NCI-H345 treated with DMSO at 0.1 percent for 48 hours (cell line): ENCODE measurements around the gene SLC8A2.

ENCODE experiments used
- DNase-seq: peaks from one replicate; lab custom pipeline; 2025; ENCODE audit not compliant: unreplicated experiment; lab: John Stamatoyannopoulos, UW

Gene SLC8A2

GRCh38 chr19:47432091-47432490 lies 39.6 kb downstream of the SLC8A2 start:
- DNase-seq, result no peak

GRCh38 chr19:47430041-47430802 lies 41.5 kb downstream of the SLC8A2 start:
- DNase-seq, result no peak

- no peak for DNase-seq
Measured at GRCh38 chr19:47429140-47429793, 42.4 kb downstream of the SLC8A2 start.

- DNase-seq, result peak; percentile 92
Measured at GRCh38 chr19:47428177-47428894, 43.4 kb downstream of the SLC8A2 start.

GRCh38 chr19:47427241-47428176 lies 44.2 kb downstream of the SLC8A2 start:
- peak; percentile 39 for DNase-seq

GRCh38 chr19:47423203-47423882 lies 48.4 kb downstream of the SLC8A2 start:
- DNase-seq, result no peak

GRCh38 chr19:47422417-47423163 lies 49.1 kb downstream of the SLC8A2 start:
- no peak for DNase-seq

GRCh38 chr19:47421844-47422395 lies 49.8 kb downstream of the SLC8A2 start:
- DNase-seq, result no peak

DNA sequence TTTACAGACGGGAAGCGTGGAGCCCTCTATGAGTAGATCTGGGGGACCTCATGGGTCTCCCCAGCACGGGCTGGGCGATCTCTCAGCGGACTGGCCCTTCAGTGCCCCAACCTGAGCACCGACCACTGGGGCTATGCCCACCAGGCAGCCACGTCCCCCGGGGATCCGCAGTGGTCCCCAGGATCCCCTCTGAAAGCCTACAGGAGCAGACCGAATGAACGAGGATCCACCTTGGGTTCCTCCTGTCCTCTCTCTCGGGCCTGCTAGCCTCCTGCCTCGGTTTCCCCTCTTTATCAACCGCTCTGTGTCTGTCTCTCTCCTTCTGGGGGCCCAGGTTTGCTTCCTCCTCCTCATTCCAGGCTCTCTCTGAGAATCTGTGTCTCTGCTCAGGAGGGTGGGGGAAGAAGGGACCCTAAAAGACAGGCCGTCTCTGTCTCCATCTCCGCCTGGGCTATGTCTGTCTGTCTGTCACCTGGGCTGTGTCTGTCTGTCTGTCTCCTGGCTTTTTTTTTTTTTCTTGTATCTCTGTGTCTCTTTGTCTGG lies 50.4 kb downstream of the SLC8A2 start:
- no peak for DNase-seq

DNA sequence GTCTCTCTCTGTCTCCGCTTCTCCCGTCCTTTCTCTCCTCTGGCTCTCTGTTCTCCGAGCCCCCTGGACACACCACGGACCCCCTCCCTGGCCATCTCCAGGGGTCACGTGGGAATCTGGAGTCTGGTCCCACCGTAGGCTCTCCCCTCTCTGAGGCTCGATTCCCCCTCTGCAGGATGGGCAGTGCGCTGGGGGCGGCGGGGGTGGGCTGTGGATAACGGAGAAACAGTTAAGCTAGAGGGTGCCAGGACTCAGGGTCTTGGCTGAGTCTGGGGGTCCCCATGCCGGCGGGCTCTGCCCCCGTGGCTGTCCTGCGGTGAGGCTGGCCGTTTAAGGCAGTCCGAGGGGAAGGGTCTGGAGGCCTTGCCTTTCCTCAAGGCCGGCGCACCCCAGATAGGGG lies 51.9 kb downstream of the SLC8A2 start:
- no peak for DNase-seq

- no peak for DNase-seq
Measured at GRCh38 chr19:47419030-47419783, 52.5 kb downstream of the SLC8A2 start, which contains the start of gene MEIS3. TSS of gene MEIS3 (minus strand) at chr19:47419527. CDS start at chr19:47419081, 446 bp downstream.

GRCh38 chr19:47418692-47419029 lies 53.0 kb downstream of the SLC8A2 start:
- no peak for DNase-seq

- DNase-seq, result no peak
Measured at GRCh38 chr19:47417746-47418691, 53.7 kb downstream of the SLC8A2 start.

- no peak for DNase-seq
Measured at GRCh38 chr19:47417107-47417745, 54.5 kb downstream of the SLC8A2 start.

DNA sequence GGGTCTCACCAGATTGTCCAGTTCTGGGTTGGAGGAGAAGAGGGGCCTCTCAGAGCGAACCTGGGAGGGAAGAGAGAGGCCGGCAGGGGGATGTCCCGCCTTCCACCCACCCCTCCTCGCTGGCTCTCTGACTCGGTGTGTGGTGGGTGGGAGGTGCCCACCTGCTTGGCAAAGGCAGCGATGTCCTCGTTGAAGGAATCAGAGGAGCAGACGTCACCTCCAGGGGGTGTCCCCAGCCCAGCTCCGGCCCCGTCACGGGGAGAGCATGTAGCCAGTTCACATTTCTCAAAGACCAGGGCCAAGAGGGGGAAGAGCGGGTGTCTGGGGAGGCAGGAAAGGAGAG lies 55.1 kb downstream of the SLC8A2 start:
- DNase-seq, result no peak

GRCh38 chr19:47415953-47416642 lies 55.6 kb downstream of the SLC8A2 start:
- no peak for DNase-seq
